Tongue (tissue), 3 donors: ENCODE data around the gene ADAT2. TPM values are rescaled to one million over a fixed set of nuclear protein-coding genes. Genes with fewer than 3 reads are reported as not detected.
A peak's percentile ranks its signal among the peaks of the same experiment; 100 is the strongest.

ENCODE experiments used
- DNase-seq: peaks from one replicate; pipeline ENCODE4 v3.0.0-alpha.2; 2015
- small RNA-seq: library from RNA; depleted of rRNA; stranded (forward); fragments of <200 nt; gene quantifications from one replicate; pipeline ENCODE3, GENCODE V24; 2014; ENCODE audit warnings: low replicate concordance
- total RNA-seq: library from RNA; depleted of rRNA; stranded (reverse); fragments of >200 nt; gene quantifications from one replicate; pipeline ENCODE4 v1.2.3, GENCODE V29; 2014

ADAT2 gene
- total RNA-seq, 1 donor from 2014 or later, result 9.3 TPM

DNA sequence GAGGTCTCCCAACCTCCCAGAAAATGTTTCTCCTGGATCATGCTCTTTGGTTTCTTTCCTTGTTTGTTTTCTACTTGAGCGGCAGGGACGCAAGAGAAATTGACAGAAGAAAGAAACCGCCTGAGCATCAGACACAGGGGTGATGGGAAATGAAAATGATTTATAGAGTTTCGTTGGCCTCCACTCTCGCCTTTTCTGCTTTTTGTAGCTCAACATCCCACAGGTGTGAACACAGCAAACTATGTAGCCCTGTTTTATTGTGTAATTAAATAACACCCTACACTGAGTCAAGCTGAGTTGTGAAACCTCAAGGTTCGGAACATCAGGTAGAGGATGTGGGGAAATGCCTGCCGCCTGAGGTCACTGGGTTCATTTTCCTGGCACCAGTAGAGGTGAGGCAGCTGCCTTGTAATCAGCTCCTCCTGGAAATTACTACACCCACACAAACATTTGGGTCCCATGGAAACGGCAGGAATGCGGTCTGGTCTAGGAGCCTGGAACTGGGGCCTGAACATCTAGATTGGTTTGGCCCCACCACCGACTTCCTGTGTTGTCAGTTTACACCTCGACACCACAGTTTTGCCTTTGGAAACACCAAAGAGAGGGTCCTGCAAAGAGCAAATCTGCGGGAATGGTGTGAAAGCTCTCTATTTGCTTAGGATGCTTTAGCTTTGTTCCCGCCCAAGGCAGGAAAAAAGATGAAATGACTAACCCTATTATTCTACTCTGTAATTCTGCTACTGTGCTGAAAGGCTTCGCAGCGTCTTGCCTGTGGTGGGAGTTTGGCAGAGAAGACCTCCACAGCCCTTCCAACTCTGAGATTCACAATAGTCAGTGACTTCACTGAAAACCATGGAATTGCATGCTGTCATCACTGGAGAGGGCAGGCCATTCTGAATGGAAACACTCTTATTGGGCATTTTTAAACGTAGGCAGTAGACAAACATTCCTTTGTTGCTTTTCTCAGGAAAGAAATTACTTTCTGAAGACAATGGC lies 53.0 kb downstream of the ADAT2 start:
- peak; percentile 61 for DNase-seq

DNA sequence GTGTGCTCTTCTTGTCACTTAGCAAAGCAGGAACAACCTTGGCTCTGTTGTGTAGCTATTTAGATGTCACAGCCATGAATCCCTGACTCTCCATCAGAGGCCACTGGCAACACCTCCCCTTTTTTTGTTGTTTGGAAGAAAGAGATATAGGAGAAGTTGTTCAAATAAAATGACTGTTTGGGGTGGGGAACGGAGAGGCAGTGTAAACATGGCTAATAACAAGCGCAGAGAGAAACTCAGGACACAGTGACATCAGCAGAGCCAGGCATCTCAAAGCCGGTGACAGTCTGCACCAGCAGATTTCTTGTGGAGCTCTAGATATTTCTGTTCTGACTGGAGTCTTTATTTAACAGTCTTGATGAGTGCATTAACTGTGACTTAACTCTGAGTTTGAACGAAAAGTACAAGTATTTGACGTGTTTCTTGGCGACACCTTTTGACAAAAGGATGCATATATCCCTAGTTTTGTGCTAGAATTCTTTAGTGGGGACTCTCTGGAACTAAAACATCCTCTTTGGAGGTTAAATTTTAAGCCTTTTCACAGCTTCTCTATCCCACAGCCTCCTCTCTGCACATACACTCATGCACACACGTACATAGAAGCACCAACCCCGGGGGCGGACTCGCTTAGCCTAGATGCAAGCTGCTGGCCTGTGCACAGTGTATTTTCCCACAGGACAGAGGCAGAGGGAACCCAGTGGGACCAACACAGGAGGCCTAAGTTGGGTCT lies 53.8 kb downstream of the ADAT2 start:
- DNase-seq, result no peak

DNA sequence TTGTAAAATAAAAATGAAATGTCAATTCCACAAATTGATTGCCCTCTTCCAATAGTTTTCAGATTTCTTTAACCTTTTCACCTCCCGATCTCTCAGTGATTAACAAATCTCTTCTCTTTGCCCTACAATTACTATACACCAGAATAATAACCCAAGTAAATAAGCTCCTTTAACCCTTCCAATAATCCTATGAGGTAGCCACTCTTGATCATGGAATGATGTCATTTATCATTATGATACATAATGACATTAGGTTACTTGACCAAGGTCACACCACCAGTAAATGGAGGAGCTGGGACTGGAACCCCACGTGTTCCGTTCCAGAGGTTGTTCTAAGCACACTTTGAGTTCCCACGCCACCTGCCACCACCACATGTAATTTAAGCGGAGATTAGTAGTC lies 54.8 kb downstream of the ADAT2 start:
- no peak for DNase-seq

DNA sequence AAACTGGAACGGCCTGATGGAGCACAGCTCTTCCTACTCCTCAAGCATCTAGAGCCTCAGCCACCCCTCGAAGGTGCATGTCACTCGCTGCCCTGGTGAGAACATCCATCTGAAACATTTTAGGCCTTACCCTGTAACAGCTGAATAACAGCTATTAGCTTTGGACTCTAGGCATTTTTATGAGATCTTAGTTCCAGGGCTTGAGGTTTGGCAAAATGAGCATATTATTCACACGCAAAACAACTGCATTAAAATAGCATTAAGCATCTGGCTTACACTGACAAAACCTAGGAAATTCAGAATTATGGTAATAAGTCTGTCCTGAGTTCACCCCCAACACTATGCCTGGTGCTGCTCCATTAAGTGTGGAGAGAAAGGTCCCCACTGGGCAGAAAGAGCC lies 56.1 kb downstream of the ADAT2 start:
- DNase-seq, result no peak

DNA sequence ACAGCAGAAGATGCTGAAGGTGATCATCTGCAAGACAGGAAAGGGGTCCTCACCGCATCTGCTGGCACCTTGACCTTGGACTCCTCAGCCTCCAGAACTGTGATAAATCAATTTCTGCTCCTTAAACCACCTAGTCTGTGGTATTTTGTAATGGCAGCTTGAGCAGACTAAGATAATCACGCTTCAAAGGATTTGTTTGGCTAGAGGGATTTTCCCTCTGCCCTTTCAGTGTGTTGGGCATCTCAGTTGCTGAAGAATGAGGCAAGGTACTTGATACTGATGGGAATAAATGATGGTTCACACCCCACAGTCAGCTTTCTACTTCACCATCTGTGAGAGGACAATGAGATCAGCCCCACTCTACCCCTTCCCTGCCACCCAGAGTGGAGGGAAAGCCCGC lies 60.2 kb downstream of the ADAT2 start:
- DNase-seq, result no peak

DNA sequence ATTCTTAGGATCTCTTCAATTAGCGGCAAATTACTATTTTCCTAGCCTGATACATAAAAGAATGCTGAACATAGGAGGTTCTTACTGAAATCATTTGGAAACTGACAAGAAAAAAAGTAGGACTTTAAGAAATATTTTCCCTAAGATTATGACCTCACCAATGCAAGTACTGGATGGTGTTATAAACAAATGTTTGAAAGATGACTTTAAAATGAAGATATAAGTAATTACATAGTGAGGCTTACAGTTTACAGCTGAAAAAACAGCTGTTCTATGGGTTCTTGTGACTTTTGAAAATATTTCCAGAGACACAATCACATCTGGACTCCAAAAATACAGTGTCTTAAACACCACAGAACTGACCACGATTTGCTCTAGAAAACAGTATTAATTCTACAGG lies 64.9 kb downstream of the ADAT2 start:
- DNase-seq, result no peak

DNA sequence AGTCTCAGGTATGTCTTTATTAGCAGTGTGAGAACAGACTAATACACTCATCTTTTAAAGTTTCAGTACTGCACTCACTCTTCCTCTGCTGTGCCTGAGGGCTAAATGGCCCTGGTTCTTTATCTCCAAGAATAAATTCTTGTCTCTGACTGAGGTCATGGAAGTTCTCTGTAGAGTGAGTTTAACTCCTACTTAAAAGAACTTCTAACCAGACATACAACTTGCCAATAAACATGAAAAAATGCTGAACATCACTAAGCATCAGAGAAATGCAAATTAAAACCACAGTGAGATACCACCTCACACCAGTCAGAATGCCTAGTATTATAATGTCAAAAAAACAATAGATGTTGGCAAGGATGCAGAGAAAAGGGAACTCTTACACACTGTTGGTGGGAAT lies 73.6 kb downstream of the ADAT2 start:
- DNase-seq, result no peak

DNA sequence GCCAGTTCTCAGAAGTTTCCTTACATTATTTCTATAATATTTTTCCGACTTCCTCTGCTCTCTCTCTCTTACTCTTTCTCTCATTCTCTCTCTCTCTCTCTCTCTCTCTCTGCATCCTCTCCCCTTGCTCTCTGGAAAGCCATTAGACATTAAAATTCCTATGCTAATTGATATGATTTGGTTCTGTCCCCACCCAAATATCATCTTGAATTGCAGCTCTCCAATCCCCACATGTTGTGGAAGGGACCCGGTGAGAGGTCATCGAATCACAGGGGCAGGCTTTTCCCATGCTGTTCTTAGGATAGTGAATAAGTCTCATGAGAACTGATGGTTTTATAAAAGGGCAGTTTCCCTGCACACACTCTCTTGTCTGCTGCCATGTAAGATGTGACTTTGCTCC lies 74.1 kb downstream of the ADAT2 start:
- DNase-seq, result no peak

DNA sequence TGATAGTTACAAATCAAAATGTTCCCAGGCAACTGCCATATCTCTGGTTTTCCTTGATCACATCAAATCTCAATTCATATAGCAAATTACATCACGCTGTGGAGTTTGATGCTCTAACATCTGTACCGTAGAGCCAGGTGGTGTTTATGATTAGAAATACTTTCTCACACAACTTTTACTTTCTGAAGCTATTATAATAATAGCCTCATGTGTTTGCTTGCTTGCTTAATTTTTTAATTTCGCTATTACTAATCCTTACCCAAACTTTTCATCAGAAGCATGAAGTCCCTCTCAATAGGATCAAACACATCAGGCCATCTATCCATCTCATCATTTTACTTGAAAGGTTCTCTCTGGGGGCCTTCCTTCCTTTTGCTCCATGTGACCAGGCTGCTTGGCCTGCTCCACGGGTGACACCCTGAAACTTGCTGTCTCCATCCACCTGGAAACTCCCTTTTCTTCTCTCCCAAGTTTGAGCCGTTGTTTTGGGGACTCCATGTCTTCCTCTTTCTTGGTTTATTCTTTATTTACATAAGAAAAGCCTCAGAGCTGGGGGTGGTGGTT lies 75.4 kb downstream of the ADAT2 start:
- DNase-seq, result no peak

DNA sequence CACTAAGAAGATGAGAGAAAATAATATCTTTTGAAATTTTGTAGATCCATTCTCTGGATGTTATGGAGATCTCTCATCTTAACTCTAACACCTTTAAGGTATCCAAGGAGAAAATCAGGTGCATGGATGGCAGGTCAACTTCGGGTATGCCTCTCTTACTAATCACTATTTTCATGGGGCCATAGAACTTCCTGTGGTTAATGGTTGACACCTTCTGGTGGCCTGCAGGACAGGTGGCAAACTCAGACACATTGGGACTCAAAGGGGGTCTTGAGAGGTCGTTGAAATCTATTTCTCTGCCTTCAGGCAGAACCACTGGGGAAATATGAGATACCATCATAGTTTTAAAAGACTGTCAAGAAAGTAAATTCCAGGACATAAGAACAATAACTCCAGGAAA lies 76.5 kb downstream of the ADAT2 start:
- no peak for DNase-seq

Small RNAs within 50 kb of the gene (small RNA-seq; reads per million reads assigned to genes)
- 0.05 reads per million for gene RNA5SP221

Other genes starting within 250 kb of the ADAT2 start
- gene PEX3, start 110 bp upstream of the ADAT2 start, total RNA-seq, result 19.8 TPM
- 23.0 TPM for gene FUCA2, start 61.0 kb upstream of the ADAT2 start, total RNA-seq
- gene PHACTR2, start 227.3 kb upstream of the ADAT2 start, total RNA-seq, result 121 TPM